Measurements from ENCODE around the gene RAB40AL. TPM values are rescaled to one million over a fixed set of nuclear protein-coding genes. Genes with fewer than 3 reads are reported as not detected.

The RAB40AL gene
- total RNA-seq, 1 experiment from 2014 or later: 0.39 TPM

- no peaks in the 10 kb centered on the region for H3K4me1 Mint-ChIP-seq (ENCODE audit: low read depth, unreplicated experiment)
- no peak overlapping the region for H3K27ac Mint-ChIP-seq (ENCODE audit: unreplicated experiment)
- BruUV-seq (replicated peaks): no TSS peak
- peak; percentile 38 to 55 for TF ChIP-seq CTCF (IDR thresholded peaks at IDR 0.05; ENCODE audit: insufficient read depth in 1 of 2, low read depth in 1 of 2, low read length in 1 of 2, severe bottlenecking in 1 of 2, unreplicated experiment in 1 of 2)
- no peaks in the 10 kb centered on the region for H3K27me3 Mint-ChIP-seq (ENCODE audit: insufficient read depth, unreplicated experiment)
- H3K4me3 ChIP-seq (ENCODE audit: low read depth, low read length): no peak overlapping the region
- ChIA-PET CTCF (interaction anchor here (0.8 to 1.9 kb wide), 4 partner anchors 18 to 64 kb away, joined by 3 to 19 read pairs (median 4); no protein-coding TSS in a partner anchor), POLR2A (interaction anchor here (0.6 kb wide), 1 partner anchor 241 kb away, joined by 3 read pairs; no protein-coding TSS in a partner anchor)
- peak; percentile 51 to 66 for DNase-seq
- no peaks in the 10 kb centered on the region for H3K9me3 Mint-ChIP-seq (ENCODE audit: unreplicated experiment)
- peaks cover 6% of the 10 kb centered on the region for H3K36me3 Mint-ChIP-seq (ENCODE audit: insufficient read depth, unreplicated experiment)
- no peaks in the 10 kb centered on the region for H3K9me3 ChIP-seq
- no peaks in the 10 kb centered on the region for H3K36me3 ChIP-seq (ENCODE audit: control insufficient read depth, insufficient read depth, low read length)
- H3K4me1 ChIP-seq: no peaks in the 10 kb centered on the region
- intact Hi-C loops (cut with micrococcal nuclease; ENCODE audit: unreplicated experiment): loop anchor here (5.0 kb wide), 1 partner anchor 52 kb away; no protein-coding TSS in a partner anchor
- H3K27me3 ChIP-seq (replicated peaks; ENCODE audit: control insufficient read depth, insufficient read depth, low read length): no peaks in the 10 kb centered on the region
- no peak overlapping the region for H3K4me3 Mint-ChIP-seq (ENCODE audit: unreplicated experiment)
Measured at GRCh38 chrX:102899940-102900916, 36.8 kb upstream of the RAB40AL start.

DNA sequence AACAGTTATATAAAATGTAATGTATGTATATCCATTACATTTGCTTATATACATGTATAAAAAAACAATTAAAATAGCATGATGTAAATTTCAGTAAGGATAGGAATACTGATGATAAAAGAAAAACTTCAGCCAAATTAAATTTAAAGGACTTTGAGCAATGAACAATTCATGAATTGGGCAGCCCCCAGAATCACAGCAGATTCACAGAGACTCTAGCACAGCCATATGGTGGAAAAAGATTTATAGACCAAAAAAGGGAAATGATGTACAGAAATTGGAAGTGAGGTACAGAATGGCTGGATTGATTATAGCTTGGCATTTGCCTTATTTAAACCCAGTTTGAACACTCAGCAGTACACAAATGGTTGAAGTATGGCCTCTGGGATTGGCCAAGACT is 34.7 kb upstream of the RAB40AL start:
- CTCF ChIA-PET: no interaction called here
- POLR2A ChIA-PET: no interaction called here
- Mint-ChIP-seq H3K27me3 (ENCODE audit: insufficient read depth, unreplicated experiment) (no peaks in the 10 kb centered on the region), H3K36me3 (ENCODE audit: insufficient read depth, unreplicated experiment) (peaks cover 6% of the 10 kb centered on the region), H3K4me3 (ENCODE audit: unreplicated experiment) (no peak overlapping the region), H3K4me1 (ENCODE audit: low read depth, unreplicated experiment) (no peaks in the 10 kb centered on the region), H3K9me3 (ENCODE audit: unreplicated experiment) (no peaks in the 10 kb centered on the region), H3K27ac (ENCODE audit: unreplicated experiment) (no peak overlapping the region)
- no peak overlapping the region for H3K4me3 ChIP-seq (ENCODE audit: low read depth, low read length)
- no peaks in the 10 kb centered on the region for H3K36me3 ChIP-seq (ENCODE audit: control insufficient read depth, insufficient read depth, low read length)
- no peaks in the 10 kb centered on the region for H3K4me1 ChIP-seq
- H3K27me3 ChIP-seq (replicated peaks; ENCODE audit: control insufficient read depth, insufficient read depth, low read length): no peaks in the 10 kb centered on the region
- no TSS peak for BruUV-seq (replicated peaks)
- H3K9me3 ChIP-seq: no peaks in the 10 kb centered on the region
- DNase-seq: no peak
- intact Hi-C loops (cut with micrococcal nuclease; ENCODE audit: unreplicated experiment): loop anchor here (5.0 kb wide), 1 partner anchor 50 kb away; no protein-coding TSS in a partner anchor
- TF ChIP-seq CTCF (IDR thresholded peaks at IDR 0.05; ENCODE audit: insufficient read depth in 1 of 2, low read depth in 1 of 2, low read length in 1 of 2, severe bottlenecking in 1 of 2, unreplicated experiment in 1 of 2): no peak

DNA sequence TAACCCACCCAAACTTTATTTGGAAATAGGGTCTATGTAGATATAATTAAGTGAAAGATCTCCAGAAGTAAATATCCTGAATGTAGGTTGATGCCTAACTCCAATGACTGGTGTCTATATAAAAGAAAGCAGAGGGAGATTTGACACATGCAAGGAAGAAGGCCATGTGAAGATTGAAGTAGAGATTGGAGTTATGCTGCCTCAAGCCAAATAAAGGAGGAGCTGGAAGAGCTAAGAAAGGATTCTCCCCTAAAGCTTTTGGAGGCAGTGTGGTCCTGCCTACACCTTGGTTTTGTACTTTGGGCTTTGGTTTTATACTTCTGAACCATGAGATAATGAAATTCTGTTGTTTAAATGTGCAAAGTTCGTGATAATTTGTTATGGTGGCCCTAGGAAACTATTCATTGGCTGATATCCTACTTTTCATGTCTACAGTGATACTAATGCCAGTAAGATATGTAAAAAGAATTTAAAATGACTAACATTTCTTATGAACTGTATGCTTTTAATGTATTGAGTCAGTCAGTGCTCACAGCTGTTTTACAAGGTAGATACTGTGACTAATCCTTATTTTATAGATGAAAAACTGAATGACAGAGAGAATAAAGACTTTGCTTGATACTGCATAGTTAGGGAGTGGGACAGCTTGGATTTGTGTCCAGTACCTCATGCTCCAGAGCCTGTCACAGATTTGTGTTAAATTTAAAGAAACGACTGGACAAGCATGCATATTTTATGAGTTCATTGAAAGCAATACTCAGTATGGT is 5.9 kb upstream of the RAB40AL start:
- intact Hi-C loops (cut with micrococcal nuclease; ENCODE audit: unreplicated experiment): no loop called here

More for the DNA sequence above, 5.9 kb upstream of the RAB40AL start:
- Histone ChIP-seq H3K4me3 (ENCODE audit: low read depth, low read length) (no peak overlapping the region), H3K36me3 (ENCODE audit: control insufficient read depth, insufficient read depth, low read length) (no peaks in the 10 kb centered on the region), H3K9me3 (no peaks in the 10 kb centered on the region), H3K27me3 (replicated peaks; ENCODE audit: control insufficient read depth, insufficient read depth, low read length) (no peaks in the 10 kb centered on the region), H3K4me1 (no peaks in the 10 kb centered on the region)
- peaks cover 5% of the 10 kb centered on the region for H3K36me3 Mint-ChIP-seq (ENCODE audit: insufficient read depth, unreplicated experiment)
- no peak overlapping the region for H3K4me3 Mint-ChIP-seq (ENCODE audit: unreplicated experiment)
- H3K27me3 Mint-ChIP-seq (ENCODE audit: insufficient read depth, unreplicated experiment): no peaks in the 10 kb centered on the region
- peaks cover 7% of the 10 kb centered on the region for H3K4me1 Mint-ChIP-seq (ENCODE audit: low read depth, unreplicated experiment)
- no peak for TF ChIP-seq CTCF (IDR thresholded peaks at IDR 0.05; ENCODE audit: insufficient read depth in 1 of 2, low read depth in 1 of 2, low read length in 1 of 2, severe bottlenecking in 1 of 2, unreplicated experiment in 1 of 2)
- H3K9me3 Mint-ChIP-seq (ENCODE audit: unreplicated experiment): no peaks in the 10 kb centered on the region
- no peak overlapping the region for H3K27ac Mint-ChIP-seq (ENCODE audit: unreplicated experiment)
- BruUV-seq (replicated peaks): no TSS peak
- POLR2A ChIA-PET: no interaction called here
- CTCF ChIA-PET: no interaction called here
- no peak for DNase-seq

Measured in Caco-2 (cell line).